Activated CD8-positive, alpha-beta T cell treated with anti-CD3 and anti-CD28 coated beads, Interleukin-2, amount 10 ng/mL, durations not matched to agents 7 days and 5 days (primary cell): ENCODE measurements around the gene SH3GL1. TPM values are rescaled to one million over a fixed set of nuclear protein-coding genes. Genes with fewer than 3 reads are reported as not detected.
"Not testable (repeated sequence)": the region's sequence is repeated elsewhere in the genome, so short reads cannot be mapped to it uniquely, and the experiment has no call there.

Experiments used
- ATAC-seq: fragments of 150-1000 bp; cut with Tn5 transposase; one replicate; pipeline ENCODE4 v1.10.0; 2021; ENCODE audit warnings: moderate library complexity
- CTCF ChIA-PET: fragments of 350-600 bp; sonication (Branson Sonifier 250); formaldehyde crosslinking; loops from one replicate; lab custom pipeline; 2021; ENCODE audit warnings: antibody characterized with exemption; lab: Charles Lee
- POLR2A ChIA-PET: fragments of 350-600 bp; sonication (Branson Sonifier 250); formaldehyde crosslinking; loops from one replicate; lab custom pipeline; 2021; ENCODE audit warnings: antibody characterized with exemption; lab: Charles Lee
- DNase-seq: peaks from one replicate; pipeline ENCODE4 v3.0.0-alpha.2; 2020
- H3K27ac Mint-ChIP-seq: one replicate; pipeline ENCODE4 v1.8.0; 2021; ENCODE audit warnings: mild to moderate bottlenecking, mixed read lengths
- H3K27me3 Mint-ChIP-seq: one replicate; pipeline ENCODE4 v1.8.0; 2021; ENCODE audit warnings: low read depth, mixed read lengths
- H3K36me3 Mint-ChIP-seq: one replicate; pipeline ENCODE4 v1.8.0; 2021; ENCODE audit warnings: low read depth, mixed read lengths
- H3K4me1 Mint-ChIP-seq: one replicate; pipeline ENCODE4 v1.8.0; 2021; ENCODE audit warnings: low read depth, mixed read lengths
- H3K4me3 Mint-ChIP-seq: one replicate; pipeline ENCODE4 v1.8.0; 2021; ENCODE audit warnings: mild to moderate bottlenecking, mixed read lengths
- H3K9me3 Mint-ChIP-seq: one replicate; pipeline ENCODE4 v1.8.0; 2022; ENCODE audit warnings: mixed read lengths; ENCODE audit not compliant: insufficient read depth
- total RNA-seq, 2 experiments: library from RNA; stranded (reverse); gene quantifications; one replicate each; pipeline ENCODE4 v1.2.3, GENCODE V29; 2021

SH3GL1 gene
- total RNA-seq, 2 experiments from 2014 or later: 65.1 to 67.9 TPM

- ChIA-PET CTCF (interaction anchor here (2.8 kb wide), 1 partner anchor 78 kb away, joined by 14 read pairs; no protein-coding TSS in a partner anchor), POLR2A (no interaction called here)
- Mint-ChIP-seq H3K27me3 (no peaks in the 10 kb centered on the region), H3K36me3 (peaks cover 21% of the 10 kb centered on the region), H3K9me3 (no peaks in the 10 kb centered on the region), H3K27ac (no peak overlapping the region), H3K4me3 (no peak overlapping the region), H3K4me1 (peaks cover 19% of the 10 kb centered on the region)
- ATAC-seq (no peak), DNase-seq (no peak)
These were observed 54.9 kb downstream of the SH3GL1 start for GRCh38 chr19:4345342-4346019.

GRCh38 chr19:4343370-4344307, 56.7 kb downstream of the SH3GL1 start, which contains the start of gene MPND:
Gene MPND, plus strand, starts transcription at chr19:4343562. Its CDS starts 32 bp downstream, at chr19:4343594.
- Mint-ChIP-seq H3K27ac (peak within 1 kb of the TSS; percentile 94), H3K9me3 (no peaks in the 10 kb centered on the region), H3K4me3 (peak within 1 kb of the TSS; percentile 89), H3K36me3 (peaks cover 16% of the 10 kb centered on the region), H3K4me1 (peaks cover 24% of the 10 kb centered on the region), H3K27me3 (no peaks in the 10 kb centered on the region)
- ChIA-PET CTCF (interaction anchor here (0.8 to 4.2 kb wide), 18 partner anchors 9 to 111 kb away, joined by 3 to 54 read pairs (median 6); partner anchors contain the start of genes CHAF1A, FSD1, SH3GL1 and SHD), POLR2A (interaction anchor here (0.7 to 2.5 kb wide), 10 partner anchors 9 to 358 kb away, joined by 3 to 13 read pairs (median 6); partner anchors contain the start of genes CHAF1A, EEF2, TMIGD2 and YJU2)
- ATAC-seq (peak; percentile 74), DNase-seq (peak; percentile 95)

GRCh38 chr19:4342615-4343369, 57.6 kb downstream of the SH3GL1 start:
- Mint-ChIP-seq H3K4me1 (peaks cover 31% of the 10 kb centered on the region), H3K9me3 (no peaks in the 10 kb centered on the region), H3K27ac (peak overlapping the region; percentile 94), H3K36me3 (peaks cover 16% of the 10 kb centered on the region), H3K4me3 (peak overlapping the region; percentile 89), H3K27me3 (no peaks in the 10 kb centered on the region)
- ChIA-PET POLR2A (interaction anchor here (0.7 to 2.5 kb wide), 15 partner anchors 9 to 581 kb away, joined by 3 to 13 read pairs (median 5); partner anchors contain the start of genes CHAF1A, EEF2, SH3GL1 and TMIGD2), CTCF (interaction anchor here (0.7 to 4.2 kb wide), 20 partner anchors 10 to 449 kb away, joined by 3 to 54 read pairs (median 6); partner anchors contain the start of genes CHAF1A, FEM1A, FSD1 and SH3GL1)
- ATAC-seq (peak; percentile 92), DNase-seq (peak; percentile 98)

GRCh38 chr19:4342314-4342614, 58.1 kb downstream of the SH3GL1 start:
- POLR2A ChIA-PET: interaction anchor here (0.7 to 2.5 kb wide), 10 partner anchors 9 to 580 kb away, joined by 3 to 13 read pairs (median 5); partner anchors contain the start of genes SH3GL1, TMIGD2 and YJU2
- Mint-ChIP-seq H3K36me3 (peaks cover 11% of the 10 kb centered on the region), H3K9me3 (no peaks in the 10 kb centered on the region), H3K4me3 (peak overlapping the region; percentile 89), H3K27me3 (no peaks in the 10 kb centered on the region), H3K27ac (peak overlapping the region; percentile 94), H3K4me1 (peaks cover 32% of the 10 kb centered on the region)
- no peak for DNase-seq
- no peak for ATAC-seq
- CTCF ChIA-PET: interaction anchor here (0.7 to 4.2 kb wide), 20 partner anchors 11 to 449 kb away, joined by 3 to 54 read pairs (median 6); partner anchors contain the start of genes CHAF1A, FEM1A, FSD1 and SH3GL1

- H3K27ac Mint-ChIP-seq: peak within 1 kb of the TSS; percentile 92
- no peak for ATAC-seq
- no peaks in the 10 kb centered on the region for H3K36me3 Mint-ChIP-seq
- H3K4me3 Mint-ChIP-seq: peak within 1 kb of the TSS; percentile 79
- ChIA-PET POLR2A (interaction anchor here (0.6 to 1.2 kb wide), 2 partner anchors 11 to 220 kb away, joined by 3 read pairs; no protein-coding TSS in a partner anchor), CTCF (interaction anchor here (1.3 to 2.7 kb wide), 4 partner anchors 10 to 71 kb away, joined by 3 to 19 read pairs (median 6); no protein-coding TSS in a partner anchor)
- no peaks in the 10 kb centered on the region for H3K27me3 Mint-ChIP-seq
- DNase-seq: peak; percentile 55
- peaks cover 24% of the 10 kb centered on the region for H3K4me1 Mint-ChIP-seq
- no peaks in the 10 kb centered on the region for H3K9me3 Mint-ChIP-seq
These were observed 61.6 kb downstream of the SH3GL1 start, which contains the start of gene STAP2 for GRCh38 chr19:4338441-4339355. Gene STAP2, minus strand, starts transcription at chr19:4338827. Its CDS starts 74 bp downstream, at chr19:4338753.

- H3K27me3 Mint-ChIP-seq: no peaks in the 10 kb centered on the region
- DNase-seq (no peak), ATAC-seq (no peak)
- no peaks in the 10 kb centered on the region for H3K36me3 Mint-ChIP-seq
- H3K9me3 Mint-ChIP-seq: no peaks in the 10 kb centered on the region
- CTCF ChIA-PET: interaction anchor here (1.3 to 2.7 kb wide), 4 partner anchors 10 to 70 kb away, joined by 3 to 19 read pairs (median 6); no protein-coding TSS in a partner anchor
- H3K4me3 Mint-ChIP-seq: peak overlapping the region; percentile 79
- peaks cover 24% of the 10 kb centered on the region for H3K4me1 Mint-ChIP-seq
- POLR2A ChIA-PET: interaction anchor here (0.6 to 1.2 kb wide), 2 partner anchors 10 to 221 kb away, joined by 3 read pairs; no protein-coding TSS in a partner anchor
- peak overlapping the region; percentile 92 for H3K27ac Mint-ChIP-seq
These were observed 62.4 kb downstream of the SH3GL1 start for GRCh38 chr19:4337906-4338440.

- H3K4me3 Mint-ChIP-seq: no peak overlapping the region
- no peak for ATAC-seq
- ChIA-PET POLR2A (no interaction called here), CTCF (no interaction called here)
- H3K36me3 Mint-ChIP-seq: no peaks in the 10 kb centered on the region
- no peaks in the 10 kb centered on the region for H3K9me3 Mint-ChIP-seq
- no peak overlapping the region for H3K27ac Mint-ChIP-seq
- DNase-seq: no peak
- H3K27me3 Mint-ChIP-seq: no peaks in the 10 kb centered on the region
- peaks cover 16% of the 10 kb centered on the region for H3K4me1 Mint-ChIP-seq
These were observed 65.3 kb downstream of the SH3GL1 start for GRCh38 chr19:4334929-4335570.

GRCh38 chr19:4329858-4330257, 70.5 kb downstream of the SH3GL1 start:
- Mint-ChIP-seq H3K4me3 (peak overlapping the region; percentile 15), H3K4me1 (peaks cover 32% of the 10 kb centered on the region), H3K36me3 (peaks cover 12% of the 10 kb centered on the region), H3K27ac (no peak overlapping the region), H3K9me3 (no peaks in the 10 kb centered on the region), H3K27me3 (peaks cover 4% of the 10 kb centered on the region)
- CTCF ChIA-PET: no interaction called here
- no peak for ATAC-seq
- POLR2A ChIA-PET: interaction anchor here (2.0 kb wide), 1 partner anchor 13 kb away, joined by 9 read pairs; the partner anchor contains the start of gene MPND
- no peak for DNase-seq

- CTCF ChIA-PET, H3K27me3 Mint-ChIP-seq: not testable (repeated sequence)
- peaks cover 12% of the 10 kb centered on the region for H3K36me3 Mint-ChIP-seq
These were observed 71.2 kb downstream of the SH3GL1 start for GRCh38 chr19:4328991-4329681.

More at GRCh38 chr19:4328991-4329681, 71.2 kb downstream of the SH3GL1 start:
- H3K9me3 Mint-ChIP-seq, ATAC-seq, DNase-seq, POLR2A ChIA-PET: not testable (repeated sequence)
- H3K4me1 Mint-ChIP-seq: peaks cover 32% of the 10 kb centered on the region
- peak overlapping the region; percentile 82 for H3K4me3 Mint-ChIP-seq
- peak overlapping the region; percentile 91 for H3K27ac Mint-ChIP-seq
